SK-MEL-5 (cell line): ENCODE measurements around the gene GJB2. TPM values are rescaled to one million over a fixed set of nuclear protein-coding genes. Genes with fewer than 3 reads are reported as not detected.

Experiments used
- DNase-seq: peaks from one replicate; pipeline ENCODE4 v3.0.0-alpha.2; 2016; ENCODE audit warnings: low read depth, low spot score
- in situ Hi-C: cut with HindIII; loops from 2 replicates; pipeline ENCODE4 v1.10.0; 2016; ENCODE audit warnings: low sequenced_read_pairs, high pct_unique_total_duplicates, low pct_unique_long_range_greater_than_20kb
- total RNA-seq: library from RNA; depleted of rRNA; stranded (reverse); fragments of >200 nt; shearing (Covaris generic); gene quantifications from 2 replicates; pipeline ENCODE4 v1.2.3, GENCODE V29; 2014

The GJB2 gene
- total RNA-seq, 1 experiment from 2014 or later, result not detected

GRCh38 chr13:20177049-20177831 lies 15.5 kb downstream of the GJB2 start:
- in situ Hi-C loops, result loop anchor here (25.0 kb wide), 1 partner anchor 235 kb away; no protein-coding TSS in a partner anchor
- no peak for DNase-seq

DNA sequence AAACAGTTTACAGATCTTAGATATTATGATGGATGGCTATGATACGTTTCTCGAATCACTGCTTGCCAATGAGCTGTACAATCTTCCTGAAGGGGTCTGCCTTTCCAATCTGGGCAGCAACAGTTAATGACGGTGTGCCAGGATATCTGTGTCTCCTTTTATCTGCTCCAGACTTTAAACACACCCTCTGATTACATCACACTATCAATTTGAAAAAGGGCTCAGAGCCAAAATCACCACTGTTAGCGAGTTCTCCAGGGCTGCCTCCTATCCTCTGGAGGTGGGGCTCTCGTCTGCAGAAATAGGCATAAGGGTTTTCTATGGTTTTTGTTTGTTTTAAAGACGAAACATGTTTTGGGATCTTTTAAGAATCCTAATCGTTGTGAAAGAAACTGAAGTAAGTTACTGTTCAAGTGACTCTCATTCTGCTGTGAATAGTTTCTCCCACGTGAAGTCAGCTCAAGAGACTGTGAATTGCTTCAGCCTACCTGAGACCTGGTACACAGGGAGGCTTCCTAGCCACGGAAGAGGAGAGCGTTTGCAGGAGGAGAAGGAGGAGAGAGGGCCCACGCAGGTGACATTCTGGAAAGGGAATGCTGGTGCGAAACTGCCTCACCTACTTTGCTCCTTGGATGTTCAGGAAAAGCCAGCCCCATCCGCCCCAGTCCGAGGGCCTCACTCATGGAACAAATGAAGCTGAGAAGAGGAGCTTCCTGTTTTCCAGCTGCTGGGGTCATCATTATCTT lies 16.7 kb downstream of the GJB2 start:
- in situ Hi-C loops, result loop anchor here (25.0 kb wide), 1 partner anchor 236 kb away; no protein-coding TSS in a partner anchor
- no peak for DNase-seq

- in situ Hi-C loops, result loop anchor here (25.0 kb wide), 1 partner anchor 237 kb away; no protein-coding TSS in a partner anchor
- DNase-seq, result no peak
Observed at GRCh38 chr13:20175406-20175794, 17.3 kb downstream of the GJB2 start.

DNA sequence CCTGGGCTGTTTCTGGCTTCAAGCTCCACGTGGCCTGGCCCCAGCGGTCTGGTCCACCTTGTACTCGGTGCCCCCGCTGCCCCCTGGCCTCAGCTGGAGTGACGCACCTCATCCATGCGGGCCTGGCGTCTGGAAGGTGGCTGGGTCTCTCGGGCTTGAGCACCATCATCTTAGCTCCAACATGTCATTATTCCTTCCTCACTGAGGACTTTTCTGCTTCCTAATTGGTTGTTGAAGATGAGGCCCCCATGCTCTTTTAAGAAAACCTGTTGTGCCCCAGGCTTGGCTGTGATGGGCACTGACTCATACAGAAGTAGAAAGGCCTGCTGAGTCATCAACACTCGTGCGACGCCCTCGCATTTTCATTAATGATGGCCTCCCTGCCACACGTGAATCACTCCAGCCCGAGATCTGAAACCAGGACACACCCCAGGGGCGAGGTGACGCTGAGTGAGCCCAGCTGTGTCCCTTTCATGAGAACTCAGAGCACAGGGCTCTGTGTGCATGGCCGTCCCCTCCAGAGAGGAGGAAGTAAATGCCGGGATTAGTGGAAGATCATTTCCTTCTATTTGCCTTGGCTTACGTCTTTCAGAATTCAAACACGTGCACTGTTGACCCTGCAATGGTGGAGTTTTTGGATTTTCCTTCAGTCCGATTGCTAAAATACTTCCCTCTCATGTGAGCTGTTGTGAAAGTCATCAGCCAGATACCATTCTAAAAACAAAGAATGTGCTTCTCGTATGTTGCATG lies 17.9 kb downstream of the GJB2 start:
- peak; percentile 76 for DNase-seq
- in situ Hi-C loops, result loop anchor here (25.0 kb wide), 1 partner anchor 237 kb away; no protein-coding TSS in a partner anchor

DNA sequence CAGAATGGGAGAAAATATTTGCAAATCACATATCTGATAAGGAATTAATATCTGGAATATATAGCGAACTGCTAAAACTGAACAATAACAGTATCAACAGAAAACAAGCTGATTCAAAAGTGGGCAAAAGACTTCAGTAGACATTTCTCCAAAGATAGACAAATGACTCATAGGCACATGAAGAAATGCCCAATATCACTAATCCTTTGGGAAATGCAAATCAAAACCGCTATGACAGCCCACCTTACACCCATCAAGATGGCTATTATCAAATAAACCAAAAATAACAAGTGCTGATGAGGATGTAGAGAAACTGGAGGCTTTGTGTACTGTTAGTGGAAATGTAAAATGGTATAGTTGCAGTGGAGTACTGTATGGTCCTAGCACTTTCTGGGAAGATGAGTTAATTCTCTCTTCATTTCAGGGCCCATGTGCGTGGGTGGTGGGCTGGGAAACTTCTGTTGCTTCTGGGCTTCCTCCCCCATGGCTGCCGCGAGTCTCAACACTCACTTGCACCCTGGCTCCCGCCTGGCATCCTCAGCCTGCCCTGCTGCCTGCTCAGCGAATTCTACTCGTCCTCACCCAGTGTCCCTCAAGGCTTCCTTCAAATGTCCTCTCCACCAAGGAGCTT lies 19.5 kb downstream of the GJB2 start:
- in situ Hi-C loops, result no loop called here
- no peak for DNase-seq

DNA sequence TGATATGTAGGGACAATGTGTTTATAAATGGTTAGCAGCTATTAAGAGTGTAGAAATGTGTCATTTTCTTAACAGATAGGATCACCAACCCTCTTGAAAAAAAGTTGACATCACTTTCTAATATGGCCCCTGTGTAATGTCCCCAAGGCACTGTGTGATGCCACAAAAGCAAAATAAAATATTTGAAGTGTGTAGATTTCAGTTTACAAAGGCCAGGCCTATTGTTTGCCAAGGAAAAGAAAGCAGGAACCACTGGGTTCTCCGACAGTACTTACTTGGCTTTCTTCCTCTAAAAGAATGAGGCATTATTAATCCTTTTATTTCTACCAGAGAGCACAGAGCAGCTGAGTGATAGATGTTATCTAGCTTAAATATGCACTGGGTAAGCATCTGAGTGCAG lies 21.4 kb downstream of the GJB2 start:
- DNase-seq, result no peak
- in situ Hi-C loops, result no loop called here

GRCh38 chr13:20170921-20171320 lies 21.8 kb downstream of the GJB2 start:
- DNase-seq, result no peak
- in situ Hi-C loops, result no loop called here

DNA sequence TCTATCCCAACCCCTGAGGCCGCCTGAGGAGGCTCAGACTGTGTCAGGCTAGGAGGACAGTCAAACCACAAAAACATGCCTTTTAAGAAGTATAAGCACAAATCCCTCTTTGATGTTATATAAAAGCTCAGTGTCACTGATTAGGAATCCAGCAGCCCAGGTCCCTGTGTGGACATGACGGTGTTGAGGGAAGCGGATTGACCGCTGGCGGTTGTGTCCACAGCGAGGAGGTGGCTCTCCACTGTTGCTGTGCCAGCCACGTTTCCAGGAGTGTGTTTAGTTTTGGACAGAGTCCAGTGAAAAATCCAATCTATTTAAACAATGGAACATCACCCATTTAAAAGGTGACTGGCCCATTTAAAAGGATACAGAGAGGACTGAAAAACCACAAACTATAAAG lies 24.3 kb downstream of the GJB2 start:
- no peak for DNase-seq
- in situ Hi-C loops, result no loop called here

- in situ Hi-C loops, result no loop called here
- no peak for DNase-seq
Observed at GRCh38 chr13:20165417-20166257, 27.1 kb downstream of the GJB2 start.

- in situ Hi-C loops, result no loop called here
- DNase-seq, result no peak
Observed at GRCh38 chr13:20161951-20162300, 30.8 kb downstream of the GJB2 start.

- DNase-seq, result no peak
- in situ Hi-C loops, result no loop called here
Observed at GRCh38 chr13:20161275-20161950, 31.3 kb downstream of the GJB2 start.

- in situ Hi-C loops, result no loop called here
- peak; percentile 62 for DNase-seq
Observed at GRCh38 chr13:20160306-20161274, 32.1 kb downstream of the GJB2 start, which contains the start of gene GJA3. Gene GJA3 (minus strand): TSS chr13:20161052. CDS start chr13:20143288, 17,764 bp downstream.

GRCh38 chr13:20159646-20160305 lies 33.0 kb downstream of the GJB2 start:
- peak; percentile 41 for DNase-seq
- in situ Hi-C loops, result no loop called here

DNA sequence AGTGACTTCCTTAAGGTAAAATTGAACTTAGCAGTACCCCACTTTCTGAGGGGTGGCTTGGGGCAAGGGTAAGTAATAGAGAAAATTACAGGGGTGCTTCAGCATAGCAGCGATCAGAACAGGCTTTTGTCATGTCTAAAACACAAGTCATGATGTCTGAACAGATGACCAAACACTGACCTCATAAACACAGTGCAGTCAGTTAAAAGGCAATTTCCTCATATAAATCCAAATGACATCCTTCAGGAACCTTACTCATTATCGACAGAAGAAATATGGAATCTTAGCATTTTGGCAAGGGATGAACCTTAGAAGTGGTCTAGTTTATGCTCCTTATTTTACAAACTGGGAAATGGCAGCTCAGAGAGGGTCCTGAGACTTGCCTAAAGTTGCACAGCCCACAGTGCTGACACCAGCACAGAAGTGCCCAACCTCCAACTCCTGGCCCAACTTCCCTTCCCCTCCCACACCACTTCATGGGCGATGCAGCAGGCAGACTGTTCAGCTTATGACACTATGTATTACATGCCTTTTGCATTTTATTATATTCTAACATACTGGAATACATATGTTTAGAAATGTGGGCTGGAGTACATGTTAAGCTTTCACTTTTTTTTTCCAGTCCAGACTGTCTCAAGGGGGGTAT lies 35.5 kb downstream of the GJB2 start:
- DNase-seq, result no peak
- in situ Hi-C loops, result no loop called here
